ENCODE measurements around the gene LBP. TPM values are rescaled to one million over a fixed set of nuclear protein-coding genes. Genes with fewer than 3 reads are reported as not detected.

Gene LBP
- total RNA-seq = not detected in 2 replicates

- Mint-ChIP-seq H3K4me1 (no peaks in the 10 kb centered on the region), H3K27ac (no peak within 1 kb of the TSS), H3K27me3 (no peaks in the 10 kb centered on the region), H3K9me3 (no peaks in the 10 kb centered on the region), H3K36me3 (ENCODE audit: low read depth) (no peaks in the 10 kb centered on the region), H3K4me3 (no peak within 1 kb of the TSS)
- no peak for DNase-seq
- intact Hi-C loops (cut with micrococcal nuclease) = no loop called here
Observed at GRCh38 chr20:38346247-38346651, at the start of gene LBP. LBP (plus strand) TSS chr20:38346482; CDS start chr20:38346517, 35 bp downstream.

- no peak overlapping the region for H3K27ac Mint-ChIP-seq
- intact Hi-C loops (cut with micrococcal nuclease) = no loop called here
- no peaks in the 10 kb centered on the region for H3K4me1 Mint-ChIP-seq
- H3K27me3 Mint-ChIP-seq = peaks cover 22% of the 10 kb centered on the region
- H3K36me3 Mint-ChIP-seq (ENCODE audit: low read depth) = no peaks in the 10 kb centered on the region
- H3K4me3 Mint-ChIP-seq = no peak overlapping the region
- no peak for DNase-seq
- no peaks in the 10 kb centered on the region for H3K9me3 Mint-ChIP-seq
Observed at GRCh38 chr20:38297916-38298674, 48.2 kb upstream of the LBP start.

GRCh38 chr20:38298768-38299288 is 47.5 kb upstream of the LBP start:
- Mint-ChIP-seq H3K27me3 (peaks cover 28% of the 10 kb centered on the region), H3K4me3 (no peak overlapping the region), H3K4me1 (peaks cover 3% of the 10 kb centered on the region), H3K27ac (no peak overlapping the region), H3K9me3 (no peaks in the 10 kb centered on the region), H3K36me3 (ENCODE audit: low read depth) (no peaks in the 10 kb centered on the region)
- no peak for DNase-seq
- intact Hi-C loops (cut with micrococcal nuclease) = no loop called here

GRCh38 chr20:38299963-38300362 is 46.3 kb upstream of the LBP start:
- H3K27ac Mint-ChIP-seq = no peak overlapping the region
- peaks cover 40% of the 10 kb centered on the region for H3K27me3 Mint-ChIP-seq
- H3K4me1 Mint-ChIP-seq = peaks cover 7% of the 10 kb centered on the region
- no peak overlapping the region for H3K4me3 Mint-ChIP-seq
- no peak for DNase-seq
- H3K9me3 Mint-ChIP-seq = no peaks in the 10 kb centered on the region
- H3K36me3 Mint-ChIP-seq (ENCODE audit: low read depth) = no peaks in the 10 kb centered on the region
- intact Hi-C loops (cut with micrococcal nuclease) = no loop called here

GRCh38 chr20:38300438-38300837 is 45.8 kb upstream of the LBP start:
- peaks cover 7% of the 10 kb centered on the region for H3K4me1 Mint-ChIP-seq
- H3K27me3 Mint-ChIP-seq = peaks cover 40% of the 10 kb centered on the region
- H3K27ac Mint-ChIP-seq = no peak overlapping the region
- no peak overlapping the region for H3K4me3 Mint-ChIP-seq
- no peak for DNase-seq
- H3K9me3 Mint-ChIP-seq = no peaks in the 10 kb centered on the region
- no peaks in the 10 kb centered on the region for H3K36me3 Mint-ChIP-seq (ENCODE audit: low read depth)
- intact Hi-C loops (cut with micrococcal nuclease) = no loop called here

- Mint-ChIP-seq H3K4me3 (no peak overlapping the region), H3K4me1 (peaks cover 7% of the 10 kb centered on the region), H3K27ac (no peak overlapping the region), H3K27me3 (peaks cover 40% of the 10 kb centered on the region), H3K36me3 (ENCODE audit: low read depth) (no peaks in the 10 kb centered on the region), H3K9me3 (no peaks in the 10 kb centered on the region)
- DNase-seq = no peak
- intact Hi-C loops (cut with micrococcal nuclease) = no loop called here
Observed at GRCh38 chr20:38301309-38301708, 45.0 kb upstream of the LBP start.

GRCh38 chr20:38302786-38303185 is 43.5 kb upstream of the LBP start:
- intact Hi-C loops (cut with micrococcal nuclease) = no loop called here
- H3K36me3 Mint-ChIP-seq (ENCODE audit: low read depth) = no peaks in the 10 kb centered on the region
- peaks cover 9% of the 10 kb centered on the region for H3K4me1 Mint-ChIP-seq
- H3K4me3 Mint-ChIP-seq = no peak overlapping the region
- no peaks in the 10 kb centered on the region for H3K9me3 Mint-ChIP-seq
- peaks cover 40% of the 10 kb centered on the region for H3K27me3 Mint-ChIP-seq
- H3K27ac Mint-ChIP-seq = no peak overlapping the region
- DNase-seq = no peak

GRCh38 chr20:38303908-38304379 is 42.3 kb upstream of the LBP start, which contains the start of gene BPI:
BPI (plus strand) TSS chr20:38304156; CDS start chr20:38304224, 68 bp downstream.
- H3K4me1 Mint-ChIP-seq = peaks cover 12% of the 10 kb centered on the region
- no peak within 1 kb of the TSS for H3K4me3 Mint-ChIP-seq
- no peak within 1 kb of the TSS for H3K27ac Mint-ChIP-seq
- H3K9me3 Mint-ChIP-seq = no peaks in the 10 kb centered on the region
- peak; percentile 58 for DNase-seq
- H3K27me3 Mint-ChIP-seq = peaks cover 40% of the 10 kb centered on the region
- no peaks in the 10 kb centered on the region for H3K36me3 Mint-ChIP-seq (ENCODE audit: low read depth)
- intact Hi-C loops (cut with micrococcal nuclease) = no loop called here

GRCh38 chr20:38304845-38305447 is 41.3 kb upstream of the LBP start:
- intact Hi-C loops (cut with micrococcal nuclease) = no loop called here

GRCh38 chr20:38305541-38305940 is 40.7 kb upstream of the LBP start:
- no peaks in the 10 kb centered on the region for H3K36me3 Mint-ChIP-seq (ENCODE audit: low read depth)
- H3K4me1 Mint-ChIP-seq = peaks cover 12% of the 10 kb centered on the region
- intact Hi-C loops (cut with micrococcal nuclease) = no loop called here
- DNase-seq = no peak
- no peaks in the 10 kb centered on the region for H3K9me3 Mint-ChIP-seq
- no peak overlapping the region for H3K4me3 Mint-ChIP-seq
- peaks cover 38% of the 10 kb centered on the region for H3K27me3 Mint-ChIP-seq
- no peak overlapping the region for H3K27ac Mint-ChIP-seq

More at GRCh38 chr20:38304845-38305447, 41.3 kb upstream of the LBP start:
- H3K4me3 Mint-ChIP-seq = no peak overlapping the region
- peaks cover 12% of the 10 kb centered on the region for H3K4me1 Mint-ChIP-seq
- H3K27me3 Mint-ChIP-seq = peaks cover 40% of the 10 kb centered on the region
- no peaks in the 10 kb centered on the region for H3K36me3 Mint-ChIP-seq (ENCODE audit: low read depth)
- no peak overlapping the region for H3K27ac Mint-ChIP-seq
- DNase-seq = peak; percentile 70
- H3K9me3 Mint-ChIP-seq = no peaks in the 10 kb centered on the region

- Mint-ChIP-seq H3K27ac (no peak overlapping the region), H3K36me3 (ENCODE audit: low read depth) (no peaks in the 10 kb centered on the region), H3K4me1 (peaks cover 12% of the 10 kb centered on the region), H3K4me3 (no peak overlapping the region), H3K9me3 (no peaks in the 10 kb centered on the region), H3K27me3 (peaks cover 33% of the 10 kb centered on the region)
- DNase-seq = no peak
- intact Hi-C loops (cut with micrococcal nuclease) = no loop called here
Observed at GRCh38 chr20:38306379-38306778, 39.9 kb upstream of the LBP start.

- Mint-ChIP-seq H3K4me3 (no peak overlapping the region), H3K36me3 (ENCODE audit: low read depth) (no peaks in the 10 kb centered on the region), H3K4me1 (peaks cover 12% of the 10 kb centered on the region), H3K27me3 (peaks cover 24% of the 10 kb centered on the region), H3K27ac (no peak overlapping the region), H3K9me3 (no peaks in the 10 kb centered on the region)
- intact Hi-C loops (cut with micrococcal nuclease) = no loop called here
- DNase-seq = no peak
Observed at GRCh38 chr20:38307371-38308046, 38.8 kb upstream of the LBP start.

GRCh38 chr20:38308047-38308438 is 38.2 kb upstream of the LBP start:
- no peak overlapping the region for H3K27ac Mint-ChIP-seq
- H3K4me3 Mint-ChIP-seq = no peak overlapping the region
- H3K4me1 Mint-ChIP-seq = peaks cover 12% of the 10 kb centered on the region
- peaks cover 19% of the 10 kb centered on the region for H3K27me3 Mint-ChIP-seq
- H3K36me3 Mint-ChIP-seq (ENCODE audit: low read depth) = no peaks in the 10 kb centered on the region
- intact Hi-C loops (cut with micrococcal nuclease) = no loop called here
- H3K9me3 Mint-ChIP-seq = no peaks in the 10 kb centered on the region
- DNase-seq = no peak

- Mint-ChIP-seq H3K27ac (no peak overlapping the region), H3K36me3 (ENCODE audit: low read depth) (no peaks in the 10 kb centered on the region), H3K27me3 (peaks cover 15% of the 10 kb centered on the region), H3K4me1 (peaks cover 12% of the 10 kb centered on the region), H3K9me3 (no peaks in the 10 kb centered on the region), H3K4me3 (no peak overlapping the region)
- DNase-seq = no peak
- intact Hi-C loops (cut with micrococcal nuclease) = no loop called here
Observed at GRCh38 chr20:38308447-38308846, 37.8 kb upstream of the LBP start.

Data from activated CD4-positive, alpha-beta T cell treated with anti-CD3 and anti-CD28 coated beads, Interleukin-2, amount 10 ng/mL, durations not matched to agents 24 days and 14 days (primary cell).